ENCODE results near the gene CYSLTR2. TPM values are rescaled to one million over a fixed set of nuclear protein-coding genes. Genes with fewer than 3 reads are reported as not detected.
"Not testable (repeated sequence)": the region's sequence is repeated elsewhere in the genome, so short reads cannot be mapped to it uniquely, and the experiment has no call there.

The CYSLTR2 gene
- total RNA-seq, 2 experiments from 2014 or later, result 2.9 to 3.3 TPM

- no peak for DNase-seq
- H3K27ac Mint-ChIP-seq, result no peak overlapping the region
- no peaks in the 10 kb centered on the region for H3K27me3 Mint-ChIP-seq (ENCODE audit: low read depth)
- no peaks in the 10 kb centered on the region for H3K36me3 Mint-ChIP-seq (ENCODE audit: low read depth)
- no peaks in the 10 kb centered on the region for H3K9me3 Mint-ChIP-seq (ENCODE audit: insufficient read depth)
- CTCF ChIA-PET, result interaction anchor here (2.3 kb wide), 1 partner anchor 313 kb away, joined by 7 read pairs; no protein-coding TSS in a partner anchor
- no peak overlapping the region for H3K4me3 Mint-ChIP-seq
- no peak for ATAC-seq
- no peaks in the 10 kb centered on the region for H3K4me1 Mint-ChIP-seq (ENCODE audit: low read depth)
- POLR2A ChIA-PET, result interaction anchor here (0.6 kb wide), 1 partner anchor 569 kb away, joined by 3 read pairs; no protein-coding TSS in a partner anchor
Observed at GRCh38 chr13:48646791-48647190, 6.9 kb upstream of the CYSLTR2 start.

DNA sequence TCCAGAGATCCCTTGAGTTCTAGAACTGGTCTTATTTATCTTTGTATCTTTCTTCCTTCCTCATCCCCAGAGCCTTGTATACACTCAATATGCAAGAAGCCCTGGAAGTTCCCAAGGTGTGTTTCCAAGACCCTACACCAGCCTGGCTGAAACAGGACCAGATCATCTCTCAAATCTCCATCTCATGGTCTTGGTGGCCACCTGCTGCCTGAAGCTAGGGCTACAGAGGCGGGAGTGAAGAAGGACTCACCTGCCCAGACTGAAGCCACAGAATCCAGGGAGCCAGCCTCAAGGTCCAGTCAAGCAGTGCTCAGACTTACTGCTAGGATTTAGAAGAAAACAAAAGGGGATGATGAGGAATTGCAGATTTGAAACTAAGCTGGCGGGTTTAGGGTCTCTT lies 6.1 kb upstream of the CYSLTR2 start:
- no peak for ATAC-seq
- H3K9me3 Mint-ChIP-seq (ENCODE audit: insufficient read depth), result no peaks in the 10 kb centered on the region
- POLR2A ChIA-PET, result no interaction called here

GRCh38 chr13:48648446-48648845 lies 5.3 kb upstream of the CYSLTR2 start:
- CTCF ChIA-PET, result interaction anchor here (0.8 to 2.3 kb wide), 2 partner anchors 52 to 314 kb away, joined by 3 to 7 read pairs; no protein-coding TSS in a partner anchor

More for the DNA sequence above, 6.1 kb upstream of the CYSLTR2 start:
- Mint-ChIP-seq H3K36me3 (ENCODE audit: low read depth) (no peaks in the 10 kb centered on the region), H3K27ac (no peak overlapping the region), H3K4me1 (ENCODE audit: low read depth) (peaks cover under 1% of the 10 kb centered on the region), H3K4me3 (no peak overlapping the region), H3K27me3 (ENCODE audit: low read depth) (no peaks in the 10 kb centered on the region)
- no peak for DNase-seq
- CTCF ChIA-PET, result interaction anchor here (0.8 to 2.3 kb wide), 2 partner anchors 51 to 313 kb away, joined by 3 to 7 read pairs; no protein-coding TSS in a partner anchor

DNA sequence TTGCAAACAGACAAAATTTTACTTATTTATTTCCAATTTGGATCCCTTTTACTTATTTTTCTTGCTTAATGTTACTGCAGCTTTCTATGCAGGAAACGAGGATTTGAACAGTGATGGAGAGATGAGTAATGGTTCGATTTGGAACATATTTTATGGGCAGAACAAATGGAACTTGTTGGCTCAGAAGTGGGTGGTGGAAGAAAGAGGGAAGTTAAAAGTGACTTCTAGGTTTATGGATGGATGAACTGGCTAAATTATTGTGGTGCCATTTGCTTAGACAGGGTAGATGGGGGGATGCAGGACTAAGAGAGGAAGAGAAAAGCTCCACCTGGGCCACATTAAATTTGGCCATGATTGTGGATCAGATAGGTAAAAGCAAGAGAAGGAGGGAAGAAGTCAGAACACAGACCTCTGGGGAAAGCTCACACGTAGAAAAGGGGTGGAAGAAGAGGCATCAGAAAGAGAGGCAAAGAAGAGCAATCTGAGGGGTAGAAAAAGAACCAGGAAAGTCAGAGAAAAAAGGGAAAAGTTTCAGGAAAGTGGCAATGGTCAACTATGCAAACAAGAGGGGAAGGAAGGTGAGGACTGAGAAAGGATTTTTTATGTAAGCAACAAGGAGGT lies 768 bp upstream of the CYSLTR2 start:
- Mint-ChIP-seq H3K9me3 (ENCODE audit: insufficient read depth) (no peaks in the 10 kb centered on the region), H3K27ac (peak overlapping the region; percentile 73), H3K4me3 (peak overlapping the region; percentile 71), H3K36me3 (ENCODE audit: low read depth) (no peaks in the 10 kb centered on the region), H3K4me1 (ENCODE audit: low read depth) (peaks cover 26% of the 10 kb centered on the region), H3K27me3 (ENCODE audit: low read depth) (no peaks in the 10 kb centered on the region)
- POLR2A ChIA-PET, result interaction anchor here (0.7 to 1.1 kb wide), 2 partner anchors 121 to 596 kb away, joined by 3 to 6 read pairs; no protein-coding TSS in a partner anchor
- DNase-seq, result no peak
- no peak for ATAC-seq
- CTCF ChIA-PET, result interaction anchor here (1.3 to 1.6 kb wide), 4 partner anchors 74 to 318 kb away, joined by 3 to 5 read pairs (median 3); no protein-coding TSS in a partner anchor

More at GRCh38 chr13:48648446-48648845, 5.3 kb upstream of the CYSLTR2 start:
- Mint-ChIP-seq H3K4me1 (ENCODE audit: low read depth) (peaks cover 9% of the 10 kb centered on the region), H3K4me3 (no peak overlapping the region), H3K27ac (no peak overlapping the region), H3K9me3 (ENCODE audit: insufficient read depth) (no peaks in the 10 kb centered on the region), H3K36me3 (ENCODE audit: low read depth) (no peaks in the 10 kb centered on the region), H3K27me3 (ENCODE audit: low read depth) (no peaks in the 10 kb centered on the region)
- DNase-seq (no peak), ATAC-seq (no peak)
- POLR2A ChIA-PET, result no interaction called here

- Mint-ChIP-seq H3K4me3 (peak overlapping the region; percentile 71), H3K4me1 (ENCODE audit: low read depth) (peaks cover 26% of the 10 kb centered on the region), H3K9me3 (ENCODE audit: insufficient read depth) (no peaks in the 10 kb centered on the region), H3K27me3 (ENCODE audit: low read depth) (no peaks in the 10 kb centered on the region), H3K36me3 (ENCODE audit: low read depth) (no peaks in the 10 kb centered on the region), H3K27ac (no peak overlapping the region)
- ChIA-PET POLR2A (interaction anchor here (0.6 kb wide), 2 partner anchors 175 to 328 kb away, joined by 3 to 4 read pairs; no protein-coding TSS in a partner anchor), CTCF (no interaction called here)
- DNase-seq (no peak), ATAC-seq (no peak)
Observed at GRCh38 chr13:48654511-48654910, 782 bp downstream of the CYSLTR2 start.

DNA sequence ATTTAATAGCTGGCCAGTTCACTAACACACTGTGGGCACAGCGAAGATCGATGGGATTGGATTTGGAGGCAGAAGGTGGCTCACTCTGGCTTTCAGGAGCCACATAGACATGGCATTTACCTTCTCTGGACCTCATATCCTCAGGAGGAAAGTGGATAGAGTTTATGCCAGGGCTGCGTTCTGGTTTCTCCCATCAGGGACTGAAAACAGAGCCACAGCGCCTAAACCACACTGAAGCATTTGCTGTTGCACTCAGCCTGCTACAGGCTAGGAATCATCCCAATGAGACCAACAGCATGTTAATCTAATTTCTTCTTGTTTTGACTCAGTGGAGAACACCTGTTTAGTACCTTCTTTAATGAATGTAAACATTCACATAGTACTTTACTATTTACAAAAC lies 1.6 kb downstream of the CYSLTR2 start:
- Mint-ChIP-seq H3K9me3 (ENCODE audit: insufficient read depth) (no peaks in the 10 kb centered on the region), H3K4me3 (no peak overlapping the region), H3K27ac (no peak overlapping the region), H3K4me1 (ENCODE audit: low read depth) (peaks cover 32% of the 10 kb centered on the region), H3K36me3 (ENCODE audit: low read depth) (no peaks in the 10 kb centered on the region), H3K27me3 (ENCODE audit: low read depth) (no peaks in the 10 kb centered on the region)
- DNase-seq (no peak), ATAC-seq (no peak)
- ChIA-PET CTCF (no interaction called here), POLR2A (no interaction called here)

DNA sequence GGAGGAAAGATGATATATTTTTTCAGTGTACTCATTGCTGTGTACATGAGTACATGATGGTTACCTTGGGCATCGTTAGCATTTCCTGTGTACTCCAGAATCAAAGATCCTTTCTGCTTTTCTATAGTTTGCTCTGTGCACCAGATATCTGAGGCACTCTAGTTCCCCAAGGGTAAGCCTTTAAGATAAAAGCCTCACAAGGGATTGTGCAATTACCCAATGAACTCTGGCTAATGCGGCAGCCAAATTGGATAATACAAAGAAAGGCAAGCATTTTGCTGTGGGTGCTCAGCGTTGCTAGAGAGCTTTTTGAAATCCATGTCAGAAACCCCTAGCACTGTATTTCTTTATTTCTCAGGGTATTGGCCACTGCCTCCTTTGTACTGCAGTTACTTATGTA lies 2.9 kb downstream of the CYSLTR2 start:
- no peaks in the 10 kb centered on the region for H3K36me3 Mint-ChIP-seq (ENCODE audit: low read depth)
- no peaks in the 10 kb centered on the region for H3K9me3 Mint-ChIP-seq (ENCODE audit: insufficient read depth)
- peaks cover 32% of the 10 kb centered on the region for H3K4me1 Mint-ChIP-seq (ENCODE audit: low read depth)
- H3K27me3 Mint-ChIP-seq (ENCODE audit: low read depth), result no peaks in the 10 kb centered on the region
- ChIA-PET POLR2A (no interaction called here), CTCF (interaction anchor here (1.1 kb wide), 1 partner anchor 562 kb away, joined by 4 read pairs; the partner anchor contains the start of gene MED4)
- H3K4me3 Mint-ChIP-seq, result no peak overlapping the region
- no peak overlapping the region for H3K27ac Mint-ChIP-seq
- no peak for ATAC-seq
- DNase-seq, result no peak

- no peak overlapping the region for H3K27ac Mint-ChIP-seq
- no peak overlapping the region for H3K4me3 Mint-ChIP-seq
- ATAC-seq, result no peak
- peaks cover 9% of the 10 kb centered on the region for H3K4me1 Mint-ChIP-seq (ENCODE audit: low read depth)
- POLR2A ChIA-PET, result no interaction called here
- CTCF ChIA-PET, result interaction anchor here (0.9 to 1.3 kb wide), 2 partner anchors 10 to 11 kb away, joined by 3 to 5 read pairs; no protein-coding TSS in a partner anchor
- H3K36me3 Mint-ChIP-seq (ENCODE audit: low read depth), result no peaks in the 10 kb centered on the region
- H3K9me3 Mint-ChIP-seq (ENCODE audit: insufficient read depth), result peaks cover 7% of the 10 kb centered on the region
- no peak for DNase-seq
- no peaks in the 10 kb centered on the region for H3K27me3 Mint-ChIP-seq (ENCODE audit: low read depth)
Observed at GRCh38 chr13:48660361-48661076, 6.8 kb downstream of the CYSLTR2 start.

DNA sequence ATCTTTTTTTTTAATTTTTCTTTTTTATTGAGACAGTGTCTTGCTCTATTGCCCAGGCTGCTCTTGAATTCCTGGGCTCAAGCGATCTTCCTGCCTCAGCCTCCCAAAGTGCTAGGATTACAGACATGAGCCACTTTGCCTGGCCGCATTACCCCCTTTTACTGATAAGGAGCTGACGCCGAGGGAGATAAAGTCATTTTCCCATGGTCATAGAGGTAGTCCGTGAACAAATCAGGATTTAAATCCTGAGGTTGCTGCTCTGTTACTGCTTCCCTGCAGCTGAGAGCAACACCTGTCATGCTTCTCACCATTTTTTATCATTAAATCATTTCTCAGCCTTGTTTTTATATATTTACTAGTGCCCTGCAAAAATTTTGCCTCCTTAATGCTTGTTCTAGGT lies 7.4 kb downstream of the CYSLTR2 start:
- peaks cover 8% of the 10 kb centered on the region for H3K4me1 Mint-ChIP-seq (ENCODE audit: low read depth)
- H3K9me3 Mint-ChIP-seq (ENCODE audit: insufficient read depth), result peaks cover 13% of the 10 kb centered on the region
- H3K4me3 Mint-ChIP-seq, result no peak overlapping the region
- no peak for ATAC-seq
- no peak overlapping the region for H3K27ac Mint-ChIP-seq
- ChIA-PET POLR2A (no interaction called here), CTCF (interaction anchor here (1.3 kb wide), 1 partner anchor 10 kb away, joined by 5 read pairs; no protein-coding TSS in a partner anchor)
- no peak for DNase-seq
- no peaks in the 10 kb centered on the region for H3K27me3 Mint-ChIP-seq (ENCODE audit: low read depth)
- no peaks in the 10 kb centered on the region for H3K36me3 Mint-ChIP-seq (ENCODE audit: low read depth)

GRCh38 chr13:48662226-48662625 lies 8.5 kb downstream of the CYSLTR2 start:
- H3K27me3 Mint-ChIP-seq (ENCODE audit: low read depth), result no peaks in the 10 kb centered on the region
- DNase-seq, result no peak
- H3K27ac Mint-ChIP-seq, result no peak overlapping the region
- peaks cover 9% of the 10 kb centered on the region for H3K4me1 Mint-ChIP-seq (ENCODE audit: low read depth)
- peaks cover 24% of the 10 kb centered on the region for H3K9me3 Mint-ChIP-seq (ENCODE audit: insufficient read depth)
- POLR2A ChIA-PET, result no interaction called here
- H3K36me3 Mint-ChIP-seq (ENCODE audit: low read depth), result peaks cover 4% of the 10 kb centered on the region
- H3K4me3 Mint-ChIP-seq, result no peak overlapping the region
- CTCF ChIA-PET, result no interaction called here
- no peak for ATAC-seq

- ChIA-PET CTCF (no interaction called here), POLR2A (no interaction called here)
- H3K9me3 Mint-ChIP-seq (ENCODE audit: insufficient read depth), result peaks cover 54% of the 10 kb centered on the region
- ATAC-seq (no peak), DNase-seq (no peak)
- peaks cover 17% of the 10 kb centered on the region for H3K36me3 Mint-ChIP-seq (ENCODE audit: low read depth)
- no peak overlapping the region for H3K27ac Mint-ChIP-seq
- no peak overlapping the region for H3K4me3 Mint-ChIP-seq
- no peaks in the 10 kb centered on the region for H3K27me3 Mint-ChIP-seq (ENCODE audit: low read depth)
- peaks cover 12% of the 10 kb centered on the region for H3K4me1 Mint-ChIP-seq (ENCODE audit: low read depth)
Observed at GRCh38 chr13:48667136-48667535, 13.4 kb downstream of the CYSLTR2 start.

- CTCF ChIA-PET, result interaction anchor here (1.5 kb wide), 1 partner anchor 10 kb away, joined by 5 read pairs; no protein-coding TSS in a partner anchor
- DNase-seq; H3K27ac Mint-ChIP-seq; POLR2A ChIA-PET; H3K4me3 Mint-ChIP-seq; H3K27me3 Mint-ChIP-seq (ENCODE audit: low read depth); ATAC-seq: not testable (repeated sequence)
- Mint-ChIP-seq H3K4me1 (ENCODE audit: low read depth) (peaks cover 12% of the 10 kb centered on the region), H3K9me3 (ENCODE audit: insufficient read depth) (peaks cover 43% of the 10 kb centered on the region), H3K36me3 (ENCODE audit: low read depth) (peaks cover 19% of the 10 kb centered on the region)
Observed at GRCh38 chr13:48671421-48671820, 17.7 kb downstream of the CYSLTR2 start.

All from activated CD8-positive, alpha-beta T cell treated with anti-CD3 and anti-CD28 coated beads, Interleukin-2, amount 10 ng/mL, durations not matched to agents 7 days and 5 days (primary cell).